ENCODE measurements around the gene TXNRD2. TPM values are rescaled to one million over a fixed set of nuclear protein-coding genes. Genes with fewer than 3 reads are reported as not detected.
"Not testable (repeated sequence)": the region's sequence is repeated elsewhere in the genome, so short reads cannot be mapped to it uniquely, and the experiment has no call there.

The TXNRD2 gene
- total RNA-seq, 1 donor from 2014 or later = 22.2 TPM

GRCh38 chr22:19832476-19833108, 109.0 kb downstream of the TXNRD2 start:
- no peak overlapping the region for H3K27ac Mint-ChIP-seq (ENCODE audit: unreplicated experiment)
- no peaks in the 10 kb centered on the region for H3K9me3 Mint-ChIP-seq
- no peaks in the 10 kb centered on the region for H3K27me3 Mint-ChIP-seq (ENCODE audit: low read depth)
- TF ChIP-seq CTCF (conservative IDR thresholded peaks at IDR 0.05) = no peak
- no peaks in the 10 kb centered on the region for H3K4me1 Mint-ChIP-seq
- H3K36me3 Mint-ChIP-seq (ENCODE audit: low read depth) = no peaks in the 10 kb centered on the region
- DNase-seq (ENCODE audit: low read depth, low spot score) = no peak
- no peak overlapping the region for H3K4me3 Mint-ChIP-seq

GRCh38 chr22:19831979-19832378, 109.6 kb downstream of the TXNRD2 start:
- H3K27me3 Mint-ChIP-seq (ENCODE audit: low read depth); H3K36me3 Mint-ChIP-seq (ENCODE audit: low read depth); H3K4me3 Mint-ChIP-seq; H3K4me1 Mint-ChIP-seq; DNase-seq (ENCODE audit: low read depth, low spot score); H3K9me3 Mint-ChIP-seq; H3K27ac Mint-ChIP-seq (ENCODE audit: unreplicated experiment): not testable (repeated sequence)

- Mint-ChIP-seq H3K36me3 (ENCODE audit: low read depth) (no peaks in the 10 kb centered on the region), H3K4me3 (no peak overlapping the region), H3K4me1 (no peaks in the 10 kb centered on the region), H3K27me3 (ENCODE audit: low read depth) (no peaks in the 10 kb centered on the region), H3K27ac (ENCODE audit: unreplicated experiment) (no peak overlapping the region), H3K9me3 (no peaks in the 10 kb centered on the region)
- no peak for TF ChIP-seq CTCF (conservative IDR thresholded peaks at IDR 0.05)
- no peak for DNase-seq (ENCODE audit: low read depth, low spot score)
Observed at GRCh38 chr22:19831016-19831415, 110.6 kb downstream of the TXNRD2 start.

DNA sequence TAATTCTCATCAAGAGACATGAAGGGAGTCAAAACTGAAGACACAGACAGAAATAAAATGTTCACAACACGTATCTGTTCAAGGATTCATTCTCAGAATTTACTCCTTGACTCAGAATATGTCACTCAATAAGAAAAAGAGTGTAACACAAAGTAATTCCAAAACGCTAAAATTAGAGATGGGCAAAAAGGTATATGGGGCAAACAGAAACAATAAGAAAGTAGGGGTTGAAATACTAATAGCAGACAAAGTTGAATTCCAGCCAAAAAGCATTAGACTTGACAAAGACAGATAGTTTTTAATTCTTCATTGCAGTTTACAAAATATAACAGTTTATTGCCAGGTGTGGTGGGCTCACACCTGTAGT, 113.6 kb downstream of the TXNRD2 start:
- Mint-ChIP-seq H3K4me1 (peaks cover 4% of the 10 kb centered on the region), H3K27ac (ENCODE audit: unreplicated experiment) (no peak overlapping the region), H3K9me3 (no peaks in the 10 kb centered on the region), H3K36me3 (ENCODE audit: low read depth) (no peaks in the 10 kb centered on the region), H3K4me3 (no peak overlapping the region), H3K27me3 (ENCODE audit: low read depth) (no peaks in the 10 kb centered on the region)
- TF ChIP-seq CTCF (conservative IDR thresholded peaks at IDR 0.05) = no peak
- no peak for DNase-seq (ENCODE audit: low read depth, low spot score)

GRCh38 chr22:19827341-19828034, 114.1 kb downstream of the TXNRD2 start:
- no peaks in the 10 kb centered on the region for H3K36me3 Mint-ChIP-seq (ENCODE audit: low read depth)
- H3K9me3 Mint-ChIP-seq = no peaks in the 10 kb centered on the region
- H3K4me3 Mint-ChIP-seq = no peak overlapping the region
- TF ChIP-seq CTCF (conservative IDR thresholded peaks at IDR 0.05) = no peak
- H3K27ac Mint-ChIP-seq (ENCODE audit: unreplicated experiment) = no peak overlapping the region
- peaks cover 4% of the 10 kb centered on the region for H3K4me1 Mint-ChIP-seq
- DNase-seq (ENCODE audit: low read depth, low spot score) = no peak
- H3K27me3 Mint-ChIP-seq (ENCODE audit: low read depth) = no peaks in the 10 kb centered on the region

DNA sequence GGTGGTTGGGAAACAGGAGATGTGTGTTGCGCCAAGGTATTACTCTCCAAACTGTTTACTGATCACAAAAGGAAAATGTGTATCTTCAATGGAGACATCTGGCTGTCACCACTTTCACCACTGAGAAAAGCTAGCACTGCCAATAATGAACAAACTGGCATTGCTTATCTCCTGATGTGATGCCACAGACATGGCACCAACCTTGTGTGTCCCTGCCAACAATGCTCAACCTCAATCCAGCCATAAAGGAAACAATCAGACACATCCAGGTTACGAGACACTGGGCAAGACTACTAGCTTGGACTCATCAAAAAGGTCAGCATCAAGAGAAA, 115.0 kb downstream of the TXNRD2 start:
- no peak for TF ChIP-seq CTCF (conservative IDR thresholded peaks at IDR 0.05)
- no peaks in the 10 kb centered on the region for H3K36me3 Mint-ChIP-seq (ENCODE audit: low read depth)

More for the DNA sequence above, 115.0 kb downstream of the TXNRD2 start:
- Mint-ChIP-seq H3K4me1 (peaks cover 4% of the 10 kb centered on the region), H3K27ac (ENCODE audit: unreplicated experiment) (peak overlapping the region; percentile 53), H3K9me3 (no peaks in the 10 kb centered on the region), H3K27me3 (ENCODE audit: low read depth) (no peaks in the 10 kb centered on the region), H3K4me3 (no peak overlapping the region)
- no peak for DNase-seq (ENCODE audit: low read depth, low spot score)
